GM21390 (cell line): ENCODE results near the gene FBXL13.
"Not testable (repeated sequence)": the region's sequence is repeated elsewhere in the genome, so short reads cannot be mapped to it uniquely, and the experiment has no call there.

Experiments
- ATAC-seq: cut with Tn5 transposase; IDR thresholded peaks from one replicate; pipeline ENCODE4 v1.9.1; 2021; ENCODE audit not compliant: unreplicated experiment

The FBXL13 gene

GRCh38 chr7:102988088-102988487 is 86.5 kb downstream of the FBXL13 start:
- no peak for ATAC-seq

- ATAC-seq = no peak
Observed at GRCh38 chr7:102985176-102985783, 89.3 kb downstream of the FBXL13 start.

- no peak for ATAC-seq
Observed at GRCh38 chr7:102983602-102984001, 91.0 kb downstream of the FBXL13 start.

GRCh38 chr7:102982235-102982634 is 92.4 kb downstream of the FBXL13 start:
- no peak for ATAC-seq

- no peak for ATAC-seq
Observed at GRCh38 chr7:102981451-102981850, 93.1 kb downstream of the FBXL13 start.

- ATAC-seq = no peak
Observed at GRCh38 chr7:102979670-102980069, 94.9 kb downstream of the FBXL13 start.

GRCh38 chr7:102978284-102978683 is 96.3 kb downstream of the FBXL13 start:
- no peak for ATAC-seq

- ATAC-seq = not testable (repeated sequence)
Observed at GRCh38 chr7:102977586-102977985, 97.0 kb downstream of the FBXL13 start.

GRCh38 chr7:102976493-102976892 is 98.1 kb downstream of the FBXL13 start:
- ATAC-seq = no peak

- ATAC-seq = no peak
Observed at GRCh38 chr7:102975854-102976253, 98.7 kb downstream of the FBXL13 start.

GRCh38 chr7:102974366-102975236 is 100.0 kb downstream of the FBXL13 start:
- ATAC-seq = no peak

- no peak for ATAC-seq
Observed at GRCh38 chr7:102973096-102973802, 101.3 kb downstream of the FBXL13 start.

- ATAC-seq = no peak
Observed at GRCh38 chr7:102967798-102968197, 106.8 kb downstream of the FBXL13 start.

GRCh38 chr7:102966465-102966864 is 108.1 kb downstream of the FBXL13 start:
- ATAC-seq = no peak

GRCh38 chr7:102961993-102962392 is 112.6 kb downstream of the FBXL13 start:
- not testable (repeated sequence) for ATAC-seq

GRCh38 chr7:102958004-102958403 is 116.6 kb downstream of the FBXL13 start:
- ATAC-seq = not testable (repeated sequence)

- not testable (repeated sequence) for ATAC-seq
Observed at GRCh38 chr7:102954359-102954758, 120.2 kb downstream of the FBXL13 start.

- no peak for ATAC-seq
Observed at GRCh38 chr7:102953406-102953805, 121.2 kb downstream of the FBXL13 start.

GRCh38 chr7:102951839-102952238 is 122.8 kb downstream of the FBXL13 start:
- ATAC-seq = no peak

- no peak for ATAC-seq
Observed at GRCh38 chr7:102944241-102944640, 130.4 kb downstream of the FBXL13 start.

GRCh38 chr7:102943423-102944169 is 131.0 kb downstream of the FBXL13 start:
- ATAC-seq = no peak
